ENCODE data around the gene TTYH2. TPM values are rescaled to one million over a fixed set of nuclear protein-coding genes. Genes with fewer than 3 reads are reported as not detected.

The TTYH2 gene
- total and polyA plus RNA-seq, 7 donors, result 0.89 to 16.4 (median 5.1) TPM

DNA sequence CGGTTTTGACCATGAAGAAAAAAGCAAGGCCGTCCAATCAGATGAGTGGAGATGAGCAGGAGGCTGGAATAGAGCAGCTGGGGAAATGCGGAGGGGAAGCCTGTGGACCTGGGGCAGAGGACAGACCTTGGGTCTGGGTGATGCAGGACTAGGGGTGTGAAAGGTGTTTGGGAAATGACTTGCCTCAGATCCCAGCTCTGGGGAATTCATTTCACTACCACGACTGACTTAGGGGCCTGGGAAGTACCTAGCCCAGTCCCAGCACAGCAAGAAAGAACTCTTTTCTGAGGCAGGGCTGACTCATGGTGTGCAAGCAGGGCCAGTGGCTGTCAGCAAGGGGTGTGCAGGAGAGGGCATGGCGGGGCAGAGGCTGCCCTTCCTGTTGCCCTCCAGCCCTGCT lies 75.4 kb downstream of the TTYH2 start:
- Histone ChIP-seq H3K4me3 (no peak overlapping the region), H3K27me3 (ENCODE audit: insufficient read depth in 3 of 3, low read length in 2 of 3) (no peaks in the 10 kb centered on the region), H3K36me3 (ENCODE audit: insufficient read depth in 1 of 2, low read depth in 1 of 2) (no peaks in the 10 kb centered on the region), H3K4me1 (no peaks in the 10 kb centered on the region), H3K9me3 (no peaks in the 10 kb centered on the region), H3K27ac (no peak overlapping the region)
- intact Hi-C loops (cut with DNase I), result no loop called here
- DNase-seq (no peak), ATAC-seq (no peak)
- TF ChIP-seq, protein P1, sequence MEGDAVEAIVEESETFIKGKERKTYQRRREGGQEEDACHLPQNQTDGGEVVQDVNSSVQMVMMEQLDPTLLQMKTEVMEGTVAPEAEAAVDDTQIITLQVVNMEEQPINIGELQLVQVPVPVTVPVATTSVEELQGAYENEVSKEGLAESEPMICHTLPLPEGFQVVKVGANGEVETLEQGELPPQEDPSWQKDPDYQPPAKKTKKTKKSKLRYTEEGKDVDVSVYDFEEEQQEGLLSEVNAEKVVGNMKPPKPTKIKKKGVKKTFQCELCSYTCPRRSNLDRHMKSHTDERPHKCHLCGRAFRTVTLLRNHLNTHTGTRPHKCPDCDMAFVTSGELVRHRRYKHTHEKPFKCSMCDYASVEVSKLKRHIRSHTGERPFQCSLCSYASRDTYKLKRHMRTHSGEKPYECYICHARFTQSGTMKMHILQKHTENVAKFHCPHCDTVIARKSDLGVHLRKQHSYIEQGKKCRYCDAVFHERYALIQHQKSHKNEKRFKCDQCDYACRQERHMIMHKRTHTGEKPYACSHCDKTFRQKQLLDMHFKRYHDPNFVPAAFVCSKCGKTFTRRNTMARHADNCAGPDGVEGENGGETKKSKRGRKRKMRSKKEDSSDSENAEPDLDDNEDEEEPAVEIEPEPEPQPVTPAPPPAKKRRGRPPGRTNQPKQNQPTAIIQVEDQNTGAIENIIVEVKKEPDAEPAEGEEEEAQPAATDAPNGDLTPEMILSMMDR (IDR thresholded peaks at IDR 0.05), result no peak
- WGBS, 3 donors, result 71 to 77% (median 76%) methylated on average over 5 of the region's 5 CpGs

DNA sequence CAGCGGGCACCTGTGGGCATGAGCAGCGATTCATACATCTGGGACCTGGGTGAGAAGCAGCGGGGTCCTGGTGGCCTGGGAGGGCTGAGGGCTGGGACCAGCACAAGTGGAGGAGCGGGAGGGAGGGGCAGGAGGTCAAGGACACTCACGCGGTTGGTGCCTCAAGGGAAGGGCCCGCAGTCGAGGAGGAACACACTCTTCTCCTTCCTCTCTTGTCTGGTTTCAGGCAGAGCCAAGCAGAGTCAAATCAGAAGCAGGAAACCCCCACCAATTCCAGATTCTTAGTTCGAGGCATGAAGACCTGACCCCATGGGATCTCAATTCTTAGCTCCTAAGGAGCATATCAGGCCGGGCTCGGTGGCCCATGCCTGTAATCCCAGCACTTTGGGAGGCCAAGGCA lies 76.3 kb downstream of the TTYH2 start:
- Histone ChIP-seq H3K27ac (no peak overlapping the region), H3K36me3 (ENCODE audit: insufficient read depth in 1 of 2, low read depth in 1 of 2) (no peaks in the 10 kb centered on the region), H3K4me3 (no peak overlapping the region), H3K4me1 (no peaks in the 10 kb centered on the region), H3K9me3 (no peaks in the 10 kb centered on the region), H3K27me3 (ENCODE audit: insufficient read depth in 3 of 3, low read length in 2 of 3) (no peaks in the 10 kb centered on the region)
- DNase-seq, result no peak
- WGBS, 3 donors, result 73 to 76% (median 74%) methylated on average over 11 of the region's 11 CpGs
- TF ChIP-seq, protein P1 (IDR thresholded peaks at IDR 0.05), result no peak
- intact Hi-C loops (cut with DNase I), result no loop called here
- ATAC-seq, result no peak

DNA sequence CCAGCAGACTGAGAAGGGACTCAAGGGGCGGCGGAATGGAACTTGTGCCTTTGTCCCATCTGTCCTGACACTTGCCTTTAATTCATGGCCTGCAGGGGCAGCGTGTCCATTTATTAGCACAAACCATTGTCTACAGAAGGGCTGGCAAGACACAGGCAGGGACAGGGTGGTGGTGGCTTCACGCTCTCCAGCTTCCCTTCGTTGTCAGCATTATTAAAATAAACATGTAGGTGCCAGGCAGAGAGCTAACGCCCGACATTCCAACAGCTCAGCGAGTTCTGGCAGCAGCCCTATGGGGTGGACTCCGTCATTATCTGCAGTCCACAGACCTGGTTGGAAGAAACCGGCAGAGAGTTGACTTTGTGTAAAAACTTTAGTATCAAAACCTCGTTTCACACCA lies 77.0 kb downstream of the TTYH2 start:
- H3K36me3 ChIP-seq (ENCODE audit: insufficient read depth in 1 of 2, low read depth in 1 of 2), result no peaks in the 10 kb centered on the region
- no peaks in the 10 kb centered on the region for H3K27me3 ChIP-seq (ENCODE audit: insufficient read depth in 3 of 3, low read length in 2 of 3)
- intact Hi-C loops (cut with DNase I), result no loop called here
- H3K4me1 ChIP-seq, result no peaks in the 10 kb centered on the region
- DNase-seq (no peak), ATAC-seq (peak in 1 of 4 donors; percentile 68)
- 40 to 48% (median 44%) methylated on average over 11 of the region's 11 CpGs for WGBS, 3 donors
- TF ChIP-seq, protein P1 (IDR thresholded peaks at IDR 0.05), result no peak
- H3K9me3 ChIP-seq, result no peaks in the 10 kb centered on the region
- no peak overlapping the region for H3K27ac ChIP-seq
- H3K4me3 ChIP-seq, result no peak overlapping the region

DNA sequence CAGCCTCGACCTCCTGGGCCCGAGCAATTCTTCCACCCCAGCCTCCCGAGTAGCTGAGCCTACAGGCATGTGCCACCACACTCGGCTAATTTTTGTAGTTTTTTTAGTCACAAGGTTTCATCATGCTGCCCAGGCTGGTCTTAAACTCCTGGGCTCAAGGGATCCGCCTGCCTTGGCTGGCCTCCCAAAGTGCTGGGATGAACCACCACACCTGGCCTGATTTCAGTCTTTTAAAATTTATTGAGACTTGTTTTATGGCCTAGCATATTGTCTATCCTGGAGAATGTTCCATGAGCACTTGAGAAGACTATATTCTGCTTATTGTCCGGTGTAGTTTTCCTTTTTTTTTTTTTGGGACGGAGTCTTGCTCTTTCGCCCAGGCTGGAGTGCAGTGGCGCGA lies 79.1 kb downstream of the TTYH2 start:
- TF ChIP-seq, protein P1 (IDR thresholded peaks at IDR 0.05), result no peak
- H3K36me3 ChIP-seq (ENCODE audit: insufficient read depth in 1 of 2, low read depth in 1 of 2), result no peaks in the 10 kb centered on the region
- intact Hi-C loops (cut with DNase I), result no loop called here
- no peak for DNase-seq
- no peak for ATAC-seq
- 53 to 71% (median 60%) methylated on average over 10 of the region's 10 CpGs for WGBS, 3 donors
- no peak overlapping the region for H3K4me3 ChIP-seq
- H3K27ac ChIP-seq, result no peak overlapping the region
- H3K9me3 ChIP-seq, result no peaks in the 10 kb centered on the region
- no peaks in the 10 kb centered on the region for H3K4me1 ChIP-seq
- no peaks in the 10 kb centered on the region for H3K27me3 ChIP-seq (ENCODE audit: insufficient read depth in 3 of 3, low read length in 2 of 3)
